H9 (cell line): ENCODE measurements around the gene SIL1. TPM values are rescaled to one million over a fixed set of nuclear protein-coding genes. Genes with fewer than 3 reads are reported as not detected.

Experiments used
- DNase-seq: peaks from one replicate; pipeline ENCODE4 v3.0.0-alpha.2; 2017
- H2AFZ ChIP-seq: one replicate; pipeline ENCODE4 v1.6.1; 2013; ENCODE audit warnings: mild to moderate bottlenecking, low read length, control low read depth, moderate library complexity
- H2AK5ac ChIP-seq: 2 replicates; pipeline ENCODE4 v1.6.1; 2013; ENCODE audit warnings: low read length, control low read depth, mixed read lengths; ENCODE audit not compliant: insufficient read length
- H2BK120ac ChIP-seq: one replicate; pipeline ENCODE4 v1.6.1; 2013; ENCODE audit warnings: low read depth, mild to moderate bottlenecking, low read length, control low read depth, inconsistent platforms; ENCODE audit not compliant: poor library complexity, severe bottlenecking
- H2BK12ac ChIP-seq: 2 replicates; pipeline ENCODE4 v1.6.1; 2013; ENCODE audit warnings: low read length, control low read depth, mixed read lengths, low read depth; ENCODE audit not compliant: insufficient read length
- H2BK15ac ChIP-seq: 2 replicates; pipeline ENCODE4 v1.6.1; 2013; ENCODE audit warnings: low read depth, low read length, control low read depth
- H2BK20ac ChIP-seq: one replicate; pipeline ENCODE4 v1.6.1; 2013; ENCODE audit warnings: low read depth, mild to moderate bottlenecking, low read length, control low read depth, inconsistent platforms; ENCODE audit not compliant: poor library complexity, severe bottlenecking
- H2BK5ac ChIP-seq: 2 replicates; pipeline ENCODE4 v1.6.1; 2013; ENCODE audit warnings: low read length, control low read depth, mixed read lengths; ENCODE audit not compliant: insufficient read length
- H3K14ac ChIP-seq: 2 replicates; pipeline ENCODE4 v1.6.1; 2013; ENCODE audit warnings: low read length, control low read depth; ENCODE audit not compliant: insufficient read depth
- H3K18ac ChIP-seq: 2 replicates; pipeline ENCODE4 v1.6.1; 2013; ENCODE audit warnings: low read depth, mild to moderate bottlenecking, mixed read lengths, low read length, control low read depth; ENCODE audit not compliant: insufficient read length
- H3K23ac ChIP-seq: 2 replicates; pipeline ENCODE4 v1.6.1; 2013; ENCODE audit warnings: low read length, control low read depth, mixed read lengths, low read depth; ENCODE audit not compliant: insufficient read length
- H3K23me2 ChIP-seq: 2 replicates; pipeline ENCODE4 v1.6.1; 2013; ENCODE audit warnings: low read depth, mild to moderate bottlenecking, mixed read lengths, low read length, control low read depth; ENCODE audit not compliant: insufficient read length, poor library complexity, severe bottlenecking
- H3K27ac ChIP-seq: 2 replicates; pipeline ENCODE4 v1.5.1; 2013; ENCODE audit warnings: low read length, control low read depth, mixed read lengths, low read depth; ENCODE audit not compliant: insufficient read length
- H3K27me3 ChIP-seq: 2 replicates; pipeline ENCODE4 v1.6.1; 2013; ENCODE audit warnings: low read length, control low read depth, inconsistent platforms; ENCODE audit not compliant: insufficient read depth
- H3K4ac ChIP-seq: 2 replicates; pipeline ENCODE4 v1.6.1; 2013; ENCODE audit warnings: low read depth, mild to moderate bottlenecking, control low read depth, inconsistent platforms, low read length, moderate library complexity
- H3K4me1 ChIP-seq: 2 replicates; pipeline ENCODE4 v1.6.1; 2013; ENCODE audit warnings: low read length, control low read depth, inconsistent platforms; ENCODE audit not compliant: insufficient read depth
- H3K4me2 ChIP-seq: 2 replicates; pipeline ENCODE4 v1.6.1; 2013; ENCODE audit warnings: low read length, control low read depth, mixed read lengths; ENCODE audit not compliant: insufficient read length, insufficient read depth
- H3K56ac ChIP-seq: 2 replicates; pipeline ENCODE4 v1.6.1; 2013; ENCODE audit warnings: low read depth, mild to moderate bottlenecking, mixed read lengths, low read length, control low read depth; ENCODE audit not compliant: insufficient read length
- H3K79me1 ChIP-seq: 2 replicates; pipeline ENCODE4 v1.6.1; 2013; ENCODE audit warnings: low read depth, mild to moderate bottlenecking, moderate library complexity, low read length, control low read depth, inconsistent platforms; ENCODE audit not compliant: insufficient read depth, poor library complexity, severe bottlenecking
- H3K79me2 ChIP-seq: 2 replicates; pipeline ENCODE4 v1.6.1; 2013; ENCODE audit warnings: low read length, control low read depth, inconsistent platforms; ENCODE audit not compliant: insufficient read depth
- H3K9ac ChIP-seq: 2 replicates; pipeline ENCODE4 v1.6.1; 2013; ENCODE audit warnings: low read length, control low read depth, mixed read lengths; ENCODE audit not compliant: insufficient read length; ENCODE audit errors: extremely low read depth
- H3K9me3 ChIP-seq: one replicate; pipeline ENCODE4 v1.6.1; 2013; ENCODE audit warnings: low read depth, low read length, inconsistent platforms; ENCODE audit not compliant: control insufficient read depth
- H3T11ph ChIP-seq: one replicate; pipeline ENCODE4 v1.6.1; 2013; ENCODE audit warnings: mild to moderate bottlenecking, low read length, control low read depth, inconsistent platforms
- H4K20me1 ChIP-seq: one replicate; pipeline ENCODE4 v1.6.1; 2013; ENCODE audit not compliant: control insufficient read depth, insufficient read length, insufficient read depth
- H4K5ac ChIP-seq: 2 replicates; pipeline ENCODE4 v1.6.1; 2013; ENCODE audit warnings: low read depth, mild to moderate bottlenecking, mixed read lengths, low read length, control low read depth; ENCODE audit not compliant: insufficient read length
- H4K8ac ChIP-seq: replicated peaks from 2 replicates; pipeline ENCODE4 v1.6.1; 2013; ENCODE audit warnings: low read length, control low read depth, mixed read lengths, low read depth; ENCODE audit not compliant: insufficient read length
- H4K91ac ChIP-seq: 2 replicates; pipeline ENCODE4 v1.6.1; 2013; ENCODE audit warnings: low read depth, mild to moderate bottlenecking, moderate library complexity, mixed read lengths, low read length, control low read depth; ENCODE audit not compliant: insufficient read length
- H3K27ac Mint-ChIP-seq, 3 experiments: 2 replicates in 2 of 3; 3 replicates in 1 of 3; pipeline ENCODE4 v1.8.0; 2020 to 2021; ENCODE audit warnings: mixed read lengths in 3 of 3, mild to moderate bottlenecking in 1 of 3, moderate library complexity in 1 of 3
- H3K27me3 Mint-ChIP-seq: 2 replicates; pipeline ENCODE4 v1.8.0; 2021; ENCODE audit warnings: low read depth, mild to moderate bottlenecking, moderate library complexity, mixed read lengths
- H3K36me3 Mint-ChIP-seq, 3 experiments: 2 replicates in 2 of 3; 3 replicates in 1 of 3; pipeline ENCODE4 v1.8.0; 2020 to 2021; ENCODE audit warnings: low read depth in 3 of 3, mixed read lengths in 3 of 3; ENCODE audit not compliant: insufficient read depth in 1 of 3
- H3K4me1 Mint-ChIP-seq, 2 experiments: 2 replicates each; pipeline ENCODE4 v1.8.0; 2020; ENCODE audit warnings: mixed read lengths in 2 of 2
- H3K4me3 Mint-ChIP-seq, 2 experiments: 2 replicates in 1 of 2; 3 replicates in 1 of 2; pipeline ENCODE4 v1.8.0; 2020 to 2021; ENCODE audit warnings: mild to moderate bottlenecking in 2 of 2, mixed read lengths in 2 of 2, moderate library complexity in 1 of 2
- H3K9me3 Mint-ChIP-seq, 2 experiments: 2 replicates in 1 of 2; 3 replicates in 1 of 2; pipeline ENCODE4 v1.8.0; 2020; ENCODE audit warnings: mild to moderate bottlenecking in 2 of 2, mixed read lengths in 2 of 2, moderate library complexity in 1 of 2
- CTCF ChIP-seq: fragments of 200-600 bp; sonication (generic); conservative IDR thresholded peaks from 3 replicates; pipeline ENCODE4 v1.8.0; 2021; ENCODE audit warnings: antibody characterized with exemption, mild to moderate bottlenecking
- WGBS: extraction: QIAGEN DNeasy Blood & Tissue Kit; methylation state at CpG from one replicate; pipeline ENCODE4 v1.1.7; 2013; ENCODE audit warnings: missing lambda C conversion rate, low lambda C conversion rate, mixed read lengths; ENCODE audit not compliant: insufficient read length; ENCODE audit errors: extremely low coverage; 5-methylcytosine and 5-hydroxymethylcytosine counted together
- total RNA-seq: library from RNA; stranded (reverse); gene quantifications from 2 replicates; pipeline ENCODE4 v1.2.1, GENCODE V29; 2021

The SIL1 gene
- total RNA-seq, 1 experiment from 2014 or later = 10.6 TPM

- H2BK12ac ChIP-seq = no peak overlapping the region
- no peaks in the 10 kb centered on the region for H4K20me1 ChIP-seq
- H3K4me1 Mint-ChIP-seq = peaks cover 16 to 21% of the 10 kb centered on the region in 2 experiments
- no peak overlapping the region for H2BK15ac ChIP-seq
- WGBS = no CpG with 5 or more reads among the region's 5 CpGs
- H3K23ac ChIP-seq = no peak overlapping the region
- H3K27ac Mint-ChIP-seq = peak overlapping the region in 1 of 3 experiments; percentile 14; a peak in 2 of 7 replicates
- no peak overlapping the region for H2BK120ac ChIP-seq
- no peak overlapping the region for H2BK5ac ChIP-seq
- no peaks in the 10 kb centered on the region for H3K79me2 ChIP-seq
- H4K91ac ChIP-seq = no peak overlapping the region
- H4K5ac ChIP-seq = no peak overlapping the region
- no peak for TF ChIP-seq CTCF
- no peak overlapping the region for H3K56ac ChIP-seq
- peaks cover 4% of the 10 kb centered on the region; the same call in 1 of the 2 replicates for H3K4me1 ChIP-seq
- no peaks in the 10 kb centered on the region for H3K27me3 ChIP-seq
- no peaks in the 10 kb centered on the region for H3K36me3 Mint-ChIP-seq
- H3K27ac ChIP-seq = no peak overlapping the region
- no peak overlapping the region for H3K9ac ChIP-seq
- no peaks in the 10 kb centered on the region for H3K9me3 ChIP-seq
- H3K4ac ChIP-seq = no peak overlapping the region
- H3K4me2 ChIP-seq = no peak overlapping the region
- no peak overlapping the region for H3K14ac ChIP-seq
- H2BK20ac ChIP-seq = no peak overlapping the region
- H3T11ph ChIP-seq = no peak overlapping the region
- H3K18ac ChIP-seq = no peak overlapping the region
- H3K23me2 ChIP-seq = no peaks in the 10 kb centered on the region
- no peak overlapping the region for H2AFZ ChIP-seq
- H4K8ac ChIP-seq = no peak overlapping the region
- H3K9me3 Mint-ChIP-seq = no peaks in the 10 kb centered on the region
- no peak overlapping the region for H2AK5ac ChIP-seq
- no peaks in the 10 kb centered on the region for H3K27me3 Mint-ChIP-seq
- no peaks in the 10 kb centered on the region for H3K79me1 ChIP-seq
- no peak overlapping the region for H3K4me3 Mint-ChIP-seq
- peak; percentile 24 for DNase-seq
Measured at GRCh38 chr5:138979684-138980280, 218.4 kb downstream of the SIL1 start.
